ENCODE measurements around the gene DCLRE1B.

Gene DCLRE1B

DNA sequence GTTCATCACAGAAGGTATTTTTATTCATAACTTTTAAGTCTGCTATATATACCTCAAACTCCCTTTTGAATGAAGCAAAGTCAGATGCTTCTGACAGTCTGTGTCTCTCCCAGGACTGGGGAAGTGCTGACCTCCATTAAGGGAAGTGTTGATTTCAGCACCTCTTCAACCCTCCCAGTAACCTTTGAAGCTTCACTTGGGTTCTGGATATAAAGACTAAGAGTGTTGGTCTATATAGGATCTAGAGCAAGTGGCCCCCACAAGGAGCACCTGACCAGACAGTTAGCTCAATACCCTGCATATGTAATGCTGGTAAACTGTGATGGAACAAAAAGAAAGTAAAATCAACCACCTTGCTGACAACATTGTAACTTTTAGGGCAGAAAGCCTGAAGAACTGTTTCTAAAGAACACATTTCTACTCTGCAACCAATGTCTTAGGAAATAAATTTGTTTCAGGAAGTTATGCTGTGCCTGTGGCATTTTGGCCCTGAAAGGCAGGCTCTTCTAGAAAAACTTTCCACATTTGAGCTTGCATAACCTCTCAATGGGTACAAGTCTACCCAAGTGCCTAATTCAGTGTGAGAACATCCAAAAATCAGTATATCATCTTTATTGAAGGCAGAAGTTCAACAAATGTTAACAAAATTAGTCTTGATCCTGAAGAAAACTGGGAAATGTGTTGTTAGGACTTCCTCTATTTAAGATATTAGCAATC lies 32.7 kb upstream of the DCLRE1B start:
- no peak overlapping the region for H3K27ac ChIP-seq

DNA sequence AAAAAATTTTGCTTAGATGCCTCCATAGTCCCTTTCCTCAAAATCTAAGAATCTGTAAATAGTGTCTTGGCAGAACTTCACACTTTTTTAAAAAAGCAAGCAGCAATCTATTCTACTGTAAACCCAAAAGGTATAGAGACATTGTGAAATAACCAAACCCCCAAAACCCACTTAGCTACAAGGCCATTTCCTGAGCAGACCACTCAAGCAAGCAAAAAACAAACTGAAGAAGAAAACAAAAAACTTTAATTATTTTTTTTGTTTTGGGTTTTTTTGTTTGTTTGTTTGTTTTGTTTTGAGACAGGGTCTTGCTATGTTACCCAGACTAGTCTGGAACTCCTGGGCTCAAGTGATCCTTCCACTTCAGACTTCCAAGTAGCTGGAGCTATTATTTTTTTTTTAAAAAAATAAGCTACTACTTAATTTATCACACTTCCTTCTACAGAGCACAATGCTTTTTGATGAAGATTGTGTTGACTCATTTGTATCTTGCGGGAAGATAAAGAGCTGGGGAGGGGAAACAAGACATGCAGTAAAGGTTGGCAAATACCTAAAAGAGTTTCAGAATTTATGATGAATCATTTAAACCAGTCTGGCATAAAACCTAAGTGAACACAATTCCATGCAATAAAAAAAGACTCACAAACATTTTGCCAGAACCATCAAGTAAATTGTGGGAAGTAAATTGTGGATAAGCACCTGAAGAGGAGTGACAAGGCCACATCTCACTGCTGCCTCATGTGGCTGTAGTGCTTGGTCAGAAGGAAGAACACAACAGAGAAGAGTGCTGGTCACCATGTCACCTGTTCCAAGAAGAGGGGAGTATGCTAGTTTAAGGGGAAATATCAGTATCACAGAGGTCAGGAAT lies 30.9 kb upstream of the DCLRE1B start:
- H3K27ac ChIP-seq: no peak overlapping the region
- TF ChIP-seq, protein P1, sequence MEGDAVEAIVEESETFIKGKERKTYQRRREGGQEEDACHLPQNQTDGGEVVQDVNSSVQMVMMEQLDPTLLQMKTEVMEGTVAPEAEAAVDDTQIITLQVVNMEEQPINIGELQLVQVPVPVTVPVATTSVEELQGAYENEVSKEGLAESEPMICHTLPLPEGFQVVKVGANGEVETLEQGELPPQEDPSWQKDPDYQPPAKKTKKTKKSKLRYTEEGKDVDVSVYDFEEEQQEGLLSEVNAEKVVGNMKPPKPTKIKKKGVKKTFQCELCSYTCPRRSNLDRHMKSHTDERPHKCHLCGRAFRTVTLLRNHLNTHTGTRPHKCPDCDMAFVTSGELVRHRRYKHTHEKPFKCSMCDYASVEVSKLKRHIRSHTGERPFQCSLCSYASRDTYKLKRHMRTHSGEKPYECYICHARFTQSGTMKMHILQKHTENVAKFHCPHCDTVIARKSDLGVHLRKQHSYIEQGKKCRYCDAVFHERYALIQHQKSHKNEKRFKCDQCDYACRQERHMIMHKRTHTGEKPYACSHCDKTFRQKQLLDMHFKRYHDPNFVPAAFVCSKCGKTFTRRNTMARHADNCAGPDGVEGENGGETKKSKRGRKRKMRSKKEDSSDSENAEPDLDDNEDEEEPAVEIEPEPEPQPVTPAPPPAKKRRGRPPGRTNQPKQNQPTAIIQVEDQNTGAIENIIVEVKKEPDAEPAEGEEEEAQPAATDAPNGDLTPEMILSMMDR (IDR thresholded peaks at IDR 0.05): peak; percentile 36
- TF ChIP-seq ZFX (IDR thresholded peaks at IDR 0.05; ENCODE audit: borderline replicate concordance): no peak

More for the DNA sequence above, 32.7 kb upstream of the DCLRE1B start:
- TF ChIP-seq, protein P1 (IDR thresholded peaks at IDR 0.05): no peak
- no peak for TF ChIP-seq ZFX (IDR thresholded peaks at IDR 0.05; ENCODE audit: borderline replicate concordance)

DNA sequence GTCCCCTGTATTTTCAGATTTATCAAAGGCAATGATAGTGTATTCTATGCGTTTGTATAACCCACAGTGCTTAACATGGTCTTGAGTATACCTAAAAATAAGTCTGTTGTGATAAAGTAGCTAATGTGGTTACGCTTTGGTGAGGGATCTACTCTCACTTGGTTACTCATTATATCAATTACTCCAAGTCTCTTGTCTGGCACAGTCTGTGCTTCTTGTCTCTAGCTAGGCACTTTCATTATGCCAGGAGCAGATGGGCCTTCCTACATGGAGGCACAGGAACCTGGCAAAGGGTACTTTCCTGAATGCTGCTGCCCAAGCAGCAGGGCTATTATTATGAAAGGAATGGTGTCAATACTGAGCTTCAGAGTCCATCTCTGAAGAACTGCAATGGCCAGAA lies 29.4 kb upstream of the DCLRE1B start:
- TF ChIP-seq ZFX (IDR thresholded peaks at IDR 0.05; ENCODE audit: borderline replicate concordance): no peak
- TF ChIP-seq, protein P1 (IDR thresholded peaks at IDR 0.05): no peak
- H3K27ac ChIP-seq: no peak overlapping the region

DNA sequence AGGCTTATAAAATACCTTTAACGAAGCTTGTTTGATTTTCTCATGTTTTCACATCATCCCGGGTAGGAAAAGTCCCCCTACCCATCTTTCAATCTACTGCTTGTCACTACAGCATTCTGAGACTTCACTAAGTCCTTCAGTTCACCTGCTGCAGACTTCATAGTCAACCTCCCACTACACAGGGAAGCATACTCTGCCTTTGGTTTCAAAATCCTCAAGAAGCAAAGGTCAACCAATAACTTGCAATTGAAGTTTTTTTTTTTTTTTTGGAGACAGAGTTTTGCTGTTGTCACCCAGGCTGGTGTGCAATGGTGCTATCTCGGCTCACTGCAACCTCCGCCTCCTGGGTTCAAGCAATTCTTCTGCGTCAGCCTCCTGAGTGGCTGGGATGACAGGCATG lies 28.9 kb upstream of the DCLRE1B start:
- TF ChIP-seq, protein P1 (IDR thresholded peaks at IDR 0.05): no peak
- no peak for TF ChIP-seq ZFX (IDR thresholded peaks at IDR 0.05; ENCODE audit: borderline replicate concordance)
- no peak overlapping the region for H3K27ac ChIP-seq

DNA sequence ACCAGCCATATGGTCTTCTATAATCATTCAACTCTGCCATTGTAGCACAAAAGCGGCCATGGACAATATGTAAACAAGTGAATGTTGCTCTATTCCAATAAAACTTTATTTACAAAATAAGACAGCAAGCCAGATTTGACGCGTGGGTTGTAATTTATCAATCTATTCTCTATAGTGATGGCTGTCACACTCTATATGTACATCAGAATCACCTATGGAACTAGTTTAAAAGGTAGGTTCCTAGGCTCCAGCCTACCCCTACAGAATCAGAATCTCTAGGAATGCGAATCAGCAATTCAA lies 25.4 kb upstream of the DCLRE1B start:
- H3K27ac ChIP-seq: no peak overlapping the region
- no peak for TF ChIP-seq ZFX (IDR thresholded peaks at IDR 0.05; ENCODE audit: borderline replicate concordance)
- TF ChIP-seq, protein P1 (IDR thresholded peaks at IDR 0.05): no peak

DNA sequence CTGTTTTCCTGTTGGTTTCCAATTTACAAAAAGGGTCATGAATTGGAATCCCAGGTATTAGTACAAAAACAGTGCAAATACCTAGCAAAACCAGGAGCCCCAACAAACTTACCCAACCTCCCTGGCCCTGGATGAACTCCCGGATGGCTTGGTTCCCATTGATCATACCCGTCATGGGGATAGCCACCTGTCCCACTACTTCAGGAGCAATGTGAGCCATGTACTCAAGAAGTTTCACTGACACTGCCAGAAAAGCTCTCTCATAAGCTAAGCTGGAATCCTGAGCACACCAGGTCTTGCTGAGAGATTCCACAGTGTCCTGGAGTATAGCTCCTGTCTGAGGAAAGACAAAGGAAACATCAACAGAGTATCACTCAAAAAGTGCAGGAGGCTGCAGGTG lies 23.5 kb upstream of the DCLRE1B start:
- TF ChIP-seq, protein P1 (IDR thresholded peaks at IDR 0.05): no peak
- TF ChIP-seq ZFX (IDR thresholded peaks at IDR 0.05; ENCODE audit: borderline replicate concordance): no peak
- H3K27ac ChIP-seq: no peak overlapping the region

Measured in 22Rv1 (cell line).